ENCODE results near the gene ETV5.

- no peak for TF ChIP-seq POLR2A (IDR thresholded peaks at IDR 0.05; ENCODE audit: low read depth, low read length)
- TF ChIP-seq TAF1 (IDR thresholded peaks at IDR 0.05; ENCODE audit: low read depth, low read length), result no peak
Observed at GRCh38 chr3:186107215-186108105, 1.4 kb downstream of the ETV5 start.
